Caco-2 (cell line): ENCODE data around the gene PSMC6. TPM values are rescaled to one million over a fixed set of nuclear protein-coding genes. Genes with fewer than 3 reads are reported as not detected.

ENCODE experiments used
- BruUV-seq: library from RNA; stranded (reverse); fragments of 400-500 nt; replicated peaks from 2 replicates; lab custom pipeline; 2021; lab: Mats Ljungman, UMichigan
- CTCF ChIA-PET: fragments of 300-600 bp; sonication (Branson Sonifier 250); formaldehyde crosslinking; loops from one replicate; lab custom pipeline; 2022; ENCODE audit warnings: antibody characterized with exemption; lab: Charles Lee
- POLR2A ChIA-PET: fragments of 300-600 bp; sonication (Branson Sonifier 250); formaldehyde crosslinking; loops from one replicate; lab custom pipeline; 2022; ENCODE audit warnings: antibody characterized with exemption; lab: Charles Lee
- DNase-seq, 2 experiments: peaks; one replicate each; pipeline versions ENCODE4 v3.0.0 to v3.0.0-alpha.2; 2020 to 2022
- H3K27me3 ChIP-seq: replicated peaks from 2 replicates; pipeline ENCODE4 v1.6.0; 2011; ENCODE audit warnings: low read length; ENCODE audit not compliant: control insufficient read depth, insufficient read depth
- H3K36me3 ChIP-seq: 2 replicates; pipeline ENCODE4 v1.5.1; 2011; ENCODE audit warnings: low read length; ENCODE audit not compliant: control insufficient read depth, insufficient read depth
- H3K4me1 ChIP-seq: fragments of 250-450 bp; sonication (Bioruptor Pico); 2 replicates; pipeline ENCODE4 v1.5.1; 2020; ENCODE audit warnings: mild to moderate bottlenecking
- H3K4me3 ChIP-seq: 2 replicates; pipeline ENCODE4 v1.5.1; 2011; ENCODE audit warnings: low read depth, mild to moderate bottlenecking, control low read depth, low read length
- H3K9me3 ChIP-seq: fragments of 250-450 bp; sonication (Bioruptor Pico); 2 replicates; pipeline ENCODE4 v1.5.1; 2020; ENCODE audit warnings: mild to moderate bottlenecking, moderate library complexity
- H3K27ac Mint-ChIP-seq: one replicate; pipeline ENCODE4 v1.8.0; 2022; ENCODE audit warnings: mixed read lengths; ENCODE audit not compliant: unreplicated experiment
- H3K27me3 Mint-ChIP-seq: one replicate; pipeline ENCODE4 v1.8.0; 2022; ENCODE audit warnings: mixed read lengths; ENCODE audit not compliant: insufficient read depth, unreplicated experiment
- H3K36me3 Mint-ChIP-seq: one replicate; pipeline ENCODE4 v1.8.0; 2022; ENCODE audit warnings: mild to moderate bottlenecking, mixed read lengths; ENCODE audit not compliant: insufficient read depth, unreplicated experiment
- H3K4me1 Mint-ChIP-seq: one replicate; pipeline ENCODE4 v1.8.0; 2022; ENCODE audit warnings: low read depth, mixed read lengths; ENCODE audit not compliant: unreplicated experiment
- H3K4me3 Mint-ChIP-seq: one replicate; pipeline ENCODE4 v1.8.0; 2022; ENCODE audit warnings: mild to moderate bottlenecking, moderate library complexity, mixed read lengths; ENCODE audit not compliant: unreplicated experiment
- H3K9me3 Mint-ChIP-seq: one replicate; pipeline ENCODE4 v1.8.0; 2022; ENCODE audit warnings: mixed read lengths; ENCODE audit not compliant: unreplicated experiment
- intact Hi-C: fragments of 100-400 bp; cut with micrococcal nuclease; formaldehyde crosslinking; loops from one replicate; pipeline ENCODE4 v1.10.0; 2022; ENCODE audit not compliant: unreplicated experiment
- total RNA-seq: library from RNA; stranded (reverse); gene quantifications from 2 replicates; pipeline ENCODE4 v1.2.3, GENCODE V29; 2022
- TF ChIP-seq, protein P1 (sequence below), 2 experiments: fragments of 200-600 bp in 1 of 2; IDR thresholded peaks; 1 replicate in 1 of 2; 2 replicates in 1 of 2; pipeline versions ENCODE4 v1.5.1 to v1.8.0; 2011 to 2022; ENCODE audit warnings: antibody characterized with exemption in 1 of 2, control low read depth in 1 of 2, inconsistent platforms in 1 of 2, low read depth in 1 of 2, low read length in 1 of 2, mild to moderate bottlenecking in 1 of 2, moderate library complexity in 1 of 2; ENCODE audit not compliant: insufficient read depth in 1 of 2, severe bottlenecking in 1 of 2, unreplicated experiment in 1 of 2

PSMC6 gene
- total RNA-seq, 1 experiment from 2014 or later, result 130 TPM

DNA sequence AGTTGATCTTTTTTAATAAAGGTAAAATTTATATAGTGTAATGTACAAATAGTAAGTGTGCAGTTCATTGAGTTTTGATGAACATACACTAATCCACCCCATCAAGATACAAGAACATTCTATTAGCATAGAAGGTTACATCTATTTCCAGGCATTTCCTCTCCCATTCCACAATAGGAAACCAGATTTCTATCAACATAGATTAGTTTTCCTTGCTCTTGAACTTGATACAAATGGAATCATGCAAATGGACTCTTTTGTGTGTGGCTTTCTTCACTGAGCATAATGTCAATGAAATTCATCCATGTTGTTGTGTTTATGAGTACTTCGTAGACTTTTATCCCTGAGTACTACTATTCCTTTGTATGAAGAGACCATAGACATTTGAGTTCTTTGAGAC, 33.8 kb downstream of the PSMC6 start:
- Mint-ChIP-seq H3K27ac (no peak overlapping the region), H3K36me3 (no peaks in the 10 kb centered on the region), H3K9me3 (no peaks in the 10 kb centered on the region)

DNA sequence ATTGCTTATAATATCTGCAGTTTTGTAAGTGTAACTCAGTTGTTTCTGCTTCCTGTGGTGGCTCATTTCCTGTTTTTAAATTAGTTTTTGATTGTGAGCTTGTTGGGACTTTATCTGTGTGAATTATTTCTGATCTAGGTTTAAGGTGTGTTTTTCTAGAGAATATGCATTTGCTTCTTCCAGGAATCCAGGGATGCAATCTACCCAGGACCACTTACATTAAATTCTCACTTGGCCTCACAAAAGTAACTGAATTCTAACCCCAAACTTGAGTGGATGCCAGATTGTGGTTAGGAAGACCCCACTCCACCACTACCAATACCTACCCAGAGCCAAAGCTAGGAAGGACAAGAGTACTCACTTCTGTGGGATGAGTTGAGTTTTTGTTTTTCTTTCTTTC, 34.9 kb downstream of the PSMC6 start:
- Histone ChIP-seq H3K36me3 (no peaks in the 10 kb centered on the region), H3K4me3 (no peak overlapping the region), H3K4me1 (no peaks in the 10 kb centered on the region), H3K27me3 (no peaks in the 10 kb centered on the region), H3K9me3 (no peaks in the 10 kb centered on the region)
- Mint-ChIP-seq H3K27me3 (no peaks in the 10 kb centered on the region), H3K27ac (no peak overlapping the region), H3K4me3 (no peak overlapping the region), H3K4me1 (no peaks in the 10 kb centered on the region), H3K9me3 (no peaks in the 10 kb centered on the region), H3K36me3 (no peaks in the 10 kb centered on the region)
- TF ChIP-seq, protein P1, sequence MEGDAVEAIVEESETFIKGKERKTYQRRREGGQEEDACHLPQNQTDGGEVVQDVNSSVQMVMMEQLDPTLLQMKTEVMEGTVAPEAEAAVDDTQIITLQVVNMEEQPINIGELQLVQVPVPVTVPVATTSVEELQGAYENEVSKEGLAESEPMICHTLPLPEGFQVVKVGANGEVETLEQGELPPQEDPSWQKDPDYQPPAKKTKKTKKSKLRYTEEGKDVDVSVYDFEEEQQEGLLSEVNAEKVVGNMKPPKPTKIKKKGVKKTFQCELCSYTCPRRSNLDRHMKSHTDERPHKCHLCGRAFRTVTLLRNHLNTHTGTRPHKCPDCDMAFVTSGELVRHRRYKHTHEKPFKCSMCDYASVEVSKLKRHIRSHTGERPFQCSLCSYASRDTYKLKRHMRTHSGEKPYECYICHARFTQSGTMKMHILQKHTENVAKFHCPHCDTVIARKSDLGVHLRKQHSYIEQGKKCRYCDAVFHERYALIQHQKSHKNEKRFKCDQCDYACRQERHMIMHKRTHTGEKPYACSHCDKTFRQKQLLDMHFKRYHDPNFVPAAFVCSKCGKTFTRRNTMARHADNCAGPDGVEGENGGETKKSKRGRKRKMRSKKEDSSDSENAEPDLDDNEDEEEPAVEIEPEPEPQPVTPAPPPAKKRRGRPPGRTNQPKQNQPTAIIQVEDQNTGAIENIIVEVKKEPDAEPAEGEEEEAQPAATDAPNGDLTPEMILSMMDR (IDR thresholded peaks at IDR 0.05; ENCODE audit: insufficient read depth in 1 of 2, low read depth in 1 of 2, low read length in 1 of 2, severe bottlenecking in 1 of 2, unreplicated experiment in 1 of 2), result no peak
- intact Hi-C loops, result no loop called here
- ChIA-PET POLR2A (no interaction called here), CTCF (interaction anchor here (0.9 kb wide), 1 partner anchor 50 kb away, joined by 3 read pairs; no protein-coding TSS in a partner anchor)
- BruUV-seq, result no TSS peak
- no peak for DNase-seq

More for the DNA sequence above, 33.8 kb downstream of the PSMC6 start:
- CTCF ChIA-PET, result no interaction called here
- no TSS peak for BruUV-seq
- Histone ChIP-seq H3K4me1 (peaks cover 7% of the 10 kb centered on the region; the same call in 1 of the 2 replicates), H3K4me3 (no peak overlapping the region), H3K36me3 (no peaks in the 10 kb centered on the region), H3K27me3 (no peaks in the 10 kb centered on the region), H3K9me3 (no peaks in the 10 kb centered on the region)
- H3K4me1 Mint-ChIP-seq, result peaks cover 6% of the 10 kb centered on the region
- DNase-seq, result no peak
- intact Hi-C loops, result no loop called here
- TF ChIP-seq, protein P1 (IDR thresholded peaks at IDR 0.05; ENCODE audit: insufficient read depth in 1 of 2, low read depth in 1 of 2, low read length in 1 of 2, severe bottlenecking in 1 of 2, unreplicated experiment in 1 of 2), result no peak
- no peak overlapping the region for H3K4me3 Mint-ChIP-seq
- POLR2A ChIA-PET, result no interaction called here
- no peaks in the 10 kb centered on the region for H3K27me3 Mint-ChIP-seq

DNA sequence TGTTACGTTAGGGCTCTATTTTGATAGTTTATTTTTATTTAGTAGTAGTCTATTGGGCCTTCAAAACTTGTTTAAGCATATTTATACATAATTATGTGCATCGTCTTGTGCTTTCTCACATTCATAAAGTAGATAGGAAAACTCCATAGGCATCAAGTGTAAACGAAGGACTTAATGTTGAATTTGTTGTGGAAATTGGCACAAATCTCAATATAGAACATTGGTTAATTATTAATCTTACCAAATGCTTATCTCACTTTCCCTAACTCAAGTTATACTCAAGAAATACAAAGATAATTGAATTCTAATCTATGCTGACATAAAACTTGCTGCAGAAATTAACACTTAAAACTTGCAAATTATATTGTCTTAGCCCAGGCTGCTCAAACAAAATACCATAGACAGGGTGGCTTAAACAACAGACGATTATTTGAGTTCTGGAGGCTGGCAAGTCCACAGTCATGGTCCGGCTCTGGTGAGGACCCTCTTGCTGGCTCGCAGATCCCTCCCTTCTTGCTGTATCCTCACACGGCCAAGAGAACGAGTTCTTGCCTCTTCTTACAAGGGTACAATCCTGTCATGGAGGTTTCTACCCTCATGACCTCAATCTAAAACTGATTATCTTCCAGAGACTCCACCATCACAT, 41.8 kb downstream of the PSMC6 start:
- Histone ChIP-seq H3K36me3 (no peaks in the 10 kb centered on the region), H3K4me1 (no peaks in the 10 kb centered on the region), H3K27me3 (no peaks in the 10 kb centered on the region), H3K9me3 (no peaks in the 10 kb centered on the region), H3K4me3 (no peak overlapping the region)
- peaks cover 9% of the 10 kb centered on the region for H3K36me3 Mint-ChIP-seq
- no peak overlapping the region for H3K27ac Mint-ChIP-seq
- POLR2A ChIA-PET, result no interaction called here
- intact Hi-C loops, result no loop called here
- no peaks in the 10 kb centered on the region for H3K9me3 Mint-ChIP-seq
- TF ChIP-seq, protein P1 (IDR thresholded peaks at IDR 0.05; ENCODE audit: insufficient read depth in 1 of 2, low read depth in 1 of 2, low read length in 1 of 2, severe bottlenecking in 1 of 2, unreplicated experiment in 1 of 2), result no peak
- DNase-seq, result no peak
- BruUV-seq, result no TSS peak
- H3K27me3 Mint-ChIP-seq, result no peaks in the 10 kb centered on the region
- no peaks in the 10 kb centered on the region for H3K4me1 Mint-ChIP-seq
- H3K4me3 Mint-ChIP-seq, result no peak overlapping the region
- CTCF ChIA-PET, result no interaction called here
